SK-N-SH treated with all-trans-retinoic acid at 6 μM for 48 hours (cell line): ENCODE results near the gene MXRA8.

Experiments used
- ESRRG ChIP-seq: fragments of 250-450 bp; sonication (Bioruptor Pico); IDR thresholded peaks from 2 replicates; pipeline ENCODE4 v1.6.1; 2021; ENCODE audit warnings: mild to moderate bottlenecking
- OSR1 ChIP-seq: fragments of 250-450 bp; sonication (Bioruptor Pico); IDR thresholded peaks from 2 replicates; pipeline ENCODE4 v1.8.0; 2022; ENCODE audit warnings: moderate library complexity, mild to moderate bottlenecking, inconsistent platforms
- POU6F1 ChIP-seq: fragments of 250-450 bp; sonication (Bioruptor Pico); IDR thresholded peaks from 2 replicates; pipeline ENCODE4 v1.8.0; 2021; ENCODE audit warnings: low read depth, mild to moderate bottlenecking, moderate library complexity, borderline replicate concordance
- TOX ChIP-seq: fragments of 250-450 bp; sonication (Bioruptor Pico); IDR thresholded peaks from 2 replicates; pipeline ENCODE4 v1.8.0; 2021; ENCODE audit warnings: mild to moderate bottlenecking, moderate library complexity, borderline replicate concordance
- ZFP3 ChIP-seq: fragments of 250-450 bp; sonication (Bioruptor Pico); IDR thresholded peaks from 2 replicates; pipeline ENCODE4 v1.5.0; 2020; ENCODE audit warnings: mild to moderate bottlenecking, moderate library complexity

- no peak for TF ChIP-seq POU6F1 (CRISPR knock-in tag)
- TF ChIP-seq ZFP3 (CRISPR knock-in tag) = no peak
- no peak for TF ChIP-seq OSR1
- no peak for TF ChIP-seq TOX (CRISPR knock-in tag)
- no peak for TF ChIP-seq ESRRG (CRISPR knock-in tag)
Measured at GRCh38 chr1:1358433-1359271, at the start of gene MXRA8.
